GM19025 (cell line): ENCODE data around the gene SLC30A2.

Experiments used
- ATAC-seq: cut with Tn5 transposase; IDR thresholded peaks from one replicate; pipeline ENCODE4 v1.9.1; 2021; ENCODE audit warnings: mild to moderate bottlenecking, low read depth, moderate library complexity; ENCODE audit not compliant: unreplicated experiment

SLC30A2 gene

GRCh38 chr1:26044414-26044813 is 1.5 kb downstream of the SLC30A2 start:
- no peak for ATAC-seq

- ATAC-seq: no peak
Observed at GRCh38 chr1:26043765-26044164, 2.2 kb downstream of the SLC30A2 start.

- no peak for ATAC-seq
Observed at GRCh38 chr1:26041978-26042377, 3.9 kb downstream of the SLC30A2 start.

- no peak for ATAC-seq
Observed at GRCh38 chr1:26041401-26041800, 4.5 kb downstream of the SLC30A2 start.

GRCh38 chr1:26038904-26039303 is 7.0 kb downstream of the SLC30A2 start:
- no peak for ATAC-seq

GRCh38 chr1:26038477-26038876 is 7.4 kb downstream of the SLC30A2 start:
- ATAC-seq: no peak

- no peak for ATAC-seq
Observed at GRCh38 chr1:26037904-26038303, 8.0 kb downstream of the SLC30A2 start.

GRCh38 chr1:26036756-26037281 is 9.1 kb downstream of the SLC30A2 start:
- ATAC-seq: no peak

- ATAC-seq: peak; percentile 72
Observed at GRCh38 chr1:26035959-26036755, 9.8 kb downstream of the SLC30A2 start.

GRCh38 chr1:26035203-26035958 is 10.5 kb downstream of the SLC30A2 start:
- peak; percentile 73 for ATAC-seq

GRCh38 chr1:26034504-26035202 is 11.3 kb downstream of the SLC30A2 start:
- ATAC-seq: no peak

- ATAC-seq: no peak
Observed at GRCh38 chr1:26032656-26033357, 13.1 kb downstream of the SLC30A2 start.

- no peak for ATAC-seq
Observed at GRCh38 chr1:26031611-26032220, 14.2 kb downstream of the SLC30A2 start.

- ATAC-seq: no peak
Observed at GRCh38 chr1:26031196-26031595, 14.7 kb downstream of the SLC30A2 start.

- ATAC-seq: no peak
Observed at GRCh38 chr1:26029864-26030481, 15.9 kb downstream of the SLC30A2 start.

GRCh38 chr1:26029054-26029863 is 16.7 kb downstream of the SLC30A2 start:
- ATAC-seq: no peak

GRCh38 chr1:26028490-26028980 is 17.4 kb downstream of the SLC30A2 start:
- ATAC-seq: no peak

- no peak for ATAC-seq
Observed at GRCh38 chr1:26027716-26028489, 18.0 kb downstream of the SLC30A2 start.
